Stimulated activated CD8-positive, alpha-beta memory T cell treated with anti-CD3 and anti-CD28 coated beads, Interleukin-7, amount 100 ng/mL, for 4 hours (primary cell): ENCODE results near the gene ARRDC3.
"Not testable (repeated sequence)": the region's sequence is repeated elsewhere in the genome, so short reads cannot be mapped to it uniquely, and the experiment has no call there.

Experiments
- DNase-seq, 2 donors: peaks; one replicate each; pipeline ENCODE4 v3.0.0-alpha.2; 2020; ENCODE audit warnings: low read depth in 2 of 2

Gene ARRDC3

DNA sequence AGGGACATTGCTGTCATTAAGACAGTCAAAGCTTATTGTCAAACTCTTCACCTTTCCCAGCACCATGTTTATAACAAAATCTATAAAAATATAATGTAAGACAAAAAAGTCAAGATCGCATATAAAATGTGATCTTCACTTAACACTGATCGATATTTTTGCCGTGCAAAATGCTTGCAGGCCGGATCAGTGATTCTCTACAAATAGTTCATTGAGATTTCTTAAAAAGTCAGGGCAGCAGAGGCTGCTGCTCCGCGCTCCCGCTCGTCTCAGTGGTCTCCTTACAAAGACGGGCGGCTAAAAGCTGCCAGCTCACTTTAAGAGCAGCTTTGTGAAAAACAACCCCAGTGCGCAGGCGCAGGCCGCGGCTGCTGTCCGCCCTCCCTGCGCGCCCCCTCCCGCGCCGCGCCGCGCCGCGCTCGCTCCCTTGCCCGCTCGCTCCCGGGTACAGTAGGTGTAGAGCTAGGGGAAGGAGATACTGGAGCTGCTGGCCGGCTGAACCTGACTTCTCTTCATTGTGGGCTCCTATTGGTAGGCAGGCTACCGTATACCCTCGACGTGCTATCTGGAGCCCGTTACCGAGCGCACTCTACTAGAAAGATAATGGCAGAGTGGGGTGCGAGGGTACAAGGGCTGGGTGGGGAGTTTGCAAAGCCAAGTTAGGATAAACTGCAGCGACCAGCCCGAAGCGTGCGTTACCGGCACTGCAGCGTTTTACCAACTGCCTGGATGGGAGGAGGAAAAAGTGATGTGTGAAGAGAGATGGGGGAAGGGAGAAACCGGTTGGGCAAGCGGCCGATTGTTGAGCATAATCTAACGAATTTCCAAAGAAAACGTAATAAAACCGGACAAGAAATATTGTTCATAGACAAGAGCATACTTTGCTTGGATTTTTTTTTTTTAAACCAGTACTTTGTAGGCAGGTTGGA, at the start of gene ARRDC3:
Gene ARRDC3, minus strand, starts transcription at position 291 of the 929 bp plus-strand sequence. Its CDS starts 225 bp downstream, at position 66.
- DNase-seq = peak; percentile 88 to 95

GRCh38 chr5:91430949-91431348, 47.8 kb upstream of the ARRDC3 start:
- no peak for DNase-seq

DNA sequence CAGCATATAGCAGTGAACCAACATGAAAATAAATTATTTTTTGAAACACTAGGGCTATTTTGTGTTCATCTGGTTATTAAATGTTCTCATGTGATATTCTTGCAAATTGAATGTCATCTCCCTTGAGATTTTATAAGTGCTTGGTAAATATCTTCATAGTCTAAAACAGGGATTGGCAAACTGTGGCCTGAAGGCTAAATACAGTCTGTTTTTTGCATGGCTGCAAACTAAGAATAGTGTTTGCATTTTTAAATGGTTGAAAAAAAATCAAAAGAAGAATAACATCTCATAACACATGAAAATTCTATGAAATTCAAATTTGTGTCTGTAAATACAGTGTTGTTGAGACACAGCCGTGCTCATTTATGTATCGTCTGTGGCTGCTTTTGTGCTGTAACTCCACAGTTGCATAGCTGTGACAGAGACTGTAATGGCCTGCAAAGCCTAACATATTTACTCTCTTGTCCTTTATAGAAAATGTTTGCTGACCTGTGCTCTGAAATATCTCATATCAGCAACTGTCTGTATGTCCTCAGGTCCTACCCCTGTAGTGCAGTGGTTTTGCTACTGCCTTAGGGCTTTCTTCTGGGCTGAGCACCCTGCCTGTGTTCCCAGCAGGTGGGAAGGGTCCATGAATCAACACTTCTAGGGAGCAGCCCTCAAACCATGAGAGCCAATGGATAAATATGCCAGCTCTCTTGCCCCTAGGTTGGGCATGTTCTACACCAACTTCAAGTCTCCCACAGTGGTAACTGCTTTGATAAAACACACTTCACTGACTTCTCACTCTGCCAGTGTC, 41.7 kb upstream of the ARRDC3 start:
- no peak for DNase-seq

DNA sequence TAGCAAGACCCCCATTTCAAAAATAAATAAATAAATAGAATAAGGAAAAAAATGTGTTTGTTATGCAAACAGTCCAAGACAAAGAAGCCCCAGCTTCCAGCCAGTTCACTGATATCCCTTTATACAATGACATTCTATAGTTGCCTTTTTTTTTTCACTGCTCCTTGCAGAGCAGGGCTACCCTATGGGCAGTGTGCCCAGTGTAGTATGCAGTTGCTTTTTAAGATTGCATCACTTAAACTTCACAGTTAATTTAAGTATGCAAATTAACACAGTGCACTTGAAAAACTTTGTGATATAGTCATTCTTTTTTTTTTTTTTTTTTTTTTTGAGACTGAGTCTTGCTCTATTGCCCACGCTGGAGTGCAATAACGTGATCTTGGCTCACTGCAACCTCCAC, 40.8 kb upstream of the ARRDC3 start:
- no peak for DNase-seq

GRCh38 chr5:91420879-91421278, 37.8 kb upstream of the ARRDC3 start:
- no peak for DNase-seq

DNA sequence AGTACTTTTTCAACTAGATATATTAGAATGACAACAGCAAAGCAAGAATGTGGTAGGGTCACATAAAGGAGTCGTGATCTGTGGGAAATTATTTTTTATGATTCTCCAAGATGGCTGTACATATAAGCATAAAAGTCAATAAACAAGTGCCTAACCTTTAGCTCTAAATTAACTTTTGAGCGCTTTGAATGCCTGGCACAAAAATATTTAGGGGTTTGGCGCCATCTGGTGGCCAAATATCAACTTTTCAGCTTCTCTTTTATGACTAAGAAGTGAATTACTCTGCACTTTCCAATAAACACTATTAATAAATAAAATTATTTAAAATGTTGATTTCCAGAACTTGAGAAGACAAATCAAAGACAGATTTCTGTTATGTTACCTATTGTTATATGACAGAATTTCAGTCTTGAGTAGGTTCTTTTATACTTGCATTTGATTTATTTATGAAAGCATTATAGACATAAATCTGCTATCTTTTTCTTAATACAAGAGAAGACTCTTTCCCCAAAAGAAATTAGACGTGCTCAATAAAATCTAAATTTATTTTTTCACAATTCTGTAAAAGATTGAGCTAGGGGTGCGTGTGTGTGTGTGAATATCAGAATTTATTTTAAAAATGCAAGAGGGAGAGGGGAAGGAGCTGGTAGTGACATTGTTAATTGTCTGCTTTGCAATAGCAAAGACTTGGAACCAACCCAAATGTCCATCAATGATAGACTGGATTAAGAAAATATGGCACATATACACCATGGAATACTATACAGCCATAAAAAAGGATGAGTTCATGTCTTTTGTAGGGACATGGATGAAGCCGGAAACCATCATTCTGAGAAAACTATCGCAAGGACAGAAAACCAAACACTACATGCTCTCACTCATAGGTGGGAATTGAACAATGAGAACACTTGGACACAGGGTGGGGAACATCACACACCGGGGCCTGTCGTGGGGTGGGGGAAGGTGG, 36.7 kb upstream of the ARRDC3 start:
- DNase-seq = peak; percentile 52 to 67

- DNase-seq = no peak
Observed at GRCh38 chr5:91419136-91419535, 36.0 kb upstream of the ARRDC3 start.

DNA sequence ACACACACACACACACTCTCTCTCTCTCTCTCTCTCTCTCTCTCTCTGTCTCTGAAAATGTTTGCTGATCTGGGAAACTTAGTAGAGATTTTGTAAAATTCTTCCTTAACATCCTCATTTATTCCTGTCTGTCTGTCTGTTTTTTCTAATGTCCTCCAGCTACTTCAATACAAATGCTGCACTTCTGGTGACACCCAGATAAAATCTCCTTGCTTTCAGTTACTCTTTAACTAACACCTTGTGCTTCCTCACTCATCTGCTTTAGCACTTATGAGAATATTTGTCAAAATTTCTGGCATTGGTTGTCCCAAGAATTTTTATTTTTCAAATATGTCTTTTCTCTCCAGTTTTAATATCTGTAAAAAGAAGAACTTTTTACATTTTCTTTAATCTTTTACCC, 35.0 kb upstream of the ARRDC3 start:
- no peak for DNase-seq

GRCh38 chr5:91417219-91417618, 34.1 kb upstream of the ARRDC3 start:
- DNase-seq = no peak

GRCh38 chr5:91416491-91416890, 33.4 kb upstream of the ARRDC3 start:
- no peak for DNase-seq

GRCh38 chr5:91409304-91409703, 26.2 kb upstream of the ARRDC3 start:
- DNase-seq = no peak

- DNase-seq = no peak
Observed at GRCh38 chr5:91408710-91409109, 25.6 kb upstream of the ARRDC3 start.

- DNase-seq = no peak
Observed at GRCh38 chr5:91407204-91407603, 24.1 kb upstream of the ARRDC3 start.

DNA sequence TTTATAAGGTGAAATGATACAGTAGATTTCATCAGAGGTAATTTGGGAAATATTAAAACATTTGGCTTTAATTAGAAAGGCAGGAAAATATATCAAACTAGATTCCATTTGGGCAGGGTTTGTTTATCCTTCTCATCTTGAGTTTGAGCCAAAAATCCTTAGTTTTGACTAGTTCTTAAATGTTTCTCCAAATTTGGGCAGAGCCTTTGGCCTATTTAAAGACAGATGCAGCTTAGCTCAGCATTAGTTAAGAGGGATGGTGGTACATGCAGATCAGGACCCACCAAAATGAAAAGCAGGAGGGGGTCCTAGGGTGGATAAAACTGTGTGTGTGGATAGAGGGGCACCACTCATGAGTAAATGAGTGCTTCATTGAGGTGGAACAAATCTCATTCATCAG, 20.3 kb upstream of the ARRDC3 start:
- DNase-seq = no peak

DNA sequence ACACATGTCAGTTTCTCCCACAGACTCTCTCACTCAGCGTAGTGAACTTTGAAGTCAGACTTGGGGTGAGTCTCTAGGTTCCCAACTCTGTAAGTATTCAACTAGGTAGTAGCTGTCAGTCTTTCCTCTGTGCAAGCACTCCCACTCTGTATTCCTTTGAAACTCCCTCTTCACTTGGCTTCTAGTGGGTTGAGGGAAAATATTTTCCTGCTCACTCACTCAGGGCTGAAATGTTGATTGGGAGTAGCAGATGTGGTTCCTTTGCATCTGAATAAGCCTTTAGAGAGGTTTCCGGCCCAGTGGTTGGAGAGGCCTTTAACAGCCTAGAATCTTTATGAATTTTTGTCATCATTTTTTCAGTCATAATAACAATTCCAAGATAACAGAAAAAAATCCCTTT, 18.1 kb upstream of the ARRDC3 start:
- no peak for DNase-seq

GRCh38 chr5:91397791-91398190, 14.7 kb upstream of the ARRDC3 start:
- no peak for DNase-seq

DNA sequence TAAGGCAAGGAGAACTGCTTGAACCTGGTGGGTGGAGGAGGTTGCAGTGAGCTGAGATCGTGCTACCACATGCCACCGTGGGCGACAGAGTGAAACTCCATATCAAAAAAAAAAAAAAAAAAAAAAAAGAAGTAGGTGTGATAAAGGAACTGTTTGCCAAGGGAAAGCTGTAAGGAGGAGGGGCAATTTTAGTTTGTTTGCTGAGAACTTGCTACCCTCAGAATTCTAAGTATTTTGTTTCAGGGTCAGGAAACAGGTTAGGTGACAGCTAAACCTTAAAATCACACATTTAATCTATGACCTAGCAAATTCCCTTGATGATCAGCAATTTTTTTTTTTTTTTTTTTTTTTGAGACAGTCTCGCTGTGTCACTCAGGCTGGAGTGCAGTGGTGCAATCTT, 7.2 kb upstream of the ARRDC3 start:
- DNase-seq = peak in 1 of 2 donors; percentile 19

- DNase-seq = not testable (repeated sequence)
Observed at GRCh38 chr5:91389555-91389954, 6.4 kb upstream of the ARRDC3 start.

- no peak for DNase-seq
Observed at GRCh38 chr5:91388362-91388761, 5.2 kb upstream of the ARRDC3 start.

GRCh38 chr5:91386120-91386519, 3.0 kb upstream of the ARRDC3 start:
- no peak for DNase-seq

DNA sequence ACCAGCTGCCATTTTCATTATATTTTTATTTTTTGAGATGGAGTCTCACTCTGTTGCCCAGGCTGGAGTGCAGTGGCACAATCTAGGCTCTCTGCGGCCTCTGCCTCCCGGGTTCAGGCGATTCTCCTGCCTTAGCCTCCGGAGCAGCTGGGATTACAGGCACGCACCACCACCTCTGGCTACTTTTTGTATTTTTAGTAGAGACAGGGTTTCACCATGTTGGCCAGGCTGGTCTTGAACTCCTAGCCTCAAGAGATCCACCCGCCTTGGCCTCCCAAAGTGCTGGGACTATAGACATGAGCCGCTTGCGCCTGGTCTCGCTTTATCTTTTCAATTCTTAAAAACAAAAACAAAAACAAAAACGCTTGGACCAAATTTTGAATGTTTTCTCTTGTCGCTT, 2.5 kb upstream of the ARRDC3 start:
- not testable (repeated sequence) for DNase-seq
